ENCODE measurements around the gene HTRA3. TPM values are rescaled to one million over a fixed set of nuclear protein-coding genes. Genes with fewer than 3 reads are reported as not detected.

Gene HTRA3
- total and polyA plus RNA-seq, 8 donors, result 0.56 to 15.6 (median 2.7) TPM

GRCh38 chr4:8351931-8352367 lies 82.4 kb downstream of the HTRA3 start:
- Histone ChIP-seq H3K27me3 (no peaks in the 10 kb centered on the region), H3K9me3 (no peaks in the 10 kb centered on the region), H3K4me1 (no peaks in the 10 kb centered on the region), H3K4me3 (no peak overlapping the region), H3K36me3 (no peaks in the 10 kb centered on the region), H3K27ac (no peak overlapping the region)
- ATAC-seq (peak in 1 of 4 donors; percentile 34), DNase-seq (no peak), FAIRE-seq (no peak)
- intact Hi-C loops (cut with DNase I), result no loop called here
- no peak for TF ChIP-seq CTCF (IDR thresholded peaks at IDR 0.05)
- WGBS, 2 donors, result 35 to 43% methylated on average over 8 of the region's 8 CpGs

GRCh38 chr4:8352368-8353157 lies 83.0 kb downstream of the HTRA3 start:
- no peak overlapping the region for H3K4me3 ChIP-seq
- ATAC-seq (peak in 1 of 4 donors; percentile 14), DNase-seq (no peak), FAIRE-seq (no peak)
- no peaks in the 10 kb centered on the region for H3K9me3 ChIP-seq
- H3K36me3 ChIP-seq, result no peaks in the 10 kb centered on the region
- H3K27ac ChIP-seq, result no peak overlapping the region
- no peaks in the 10 kb centered on the region for H3K27me3 ChIP-seq
- intact Hi-C loops (cut with DNase I), result no loop called here
- H3K4me1 ChIP-seq, result no peaks in the 10 kb centered on the region
- no peak for TF ChIP-seq CTCF (IDR thresholded peaks at IDR 0.05)
- 64 to 76% methylated on average over 20 of the region's 20 CpGs for WGBS, 2 donors

- WGBS, 2 donors, result 70 to 78% methylated on average over 9 of the region's 9 CpGs
- TF ChIP-seq CTCF (IDR thresholded peaks at IDR 0.05), result no peak
- H3K36me3 ChIP-seq, result no peaks in the 10 kb centered on the region
- FAIRE-seq, result no peak
- no peaks in the 10 kb centered on the region for H3K9me3 ChIP-seq
- no peak overlapping the region for H3K27ac ChIP-seq
- no peak for DNase-seq
- no peak for ATAC-seq
- intact Hi-C loops (cut with DNase I), result no loop called here
- H3K4me1 ChIP-seq, result no peaks in the 10 kb centered on the region
- no peak overlapping the region for H3K4me3 ChIP-seq
- no peaks in the 10 kb centered on the region for H3K27me3 ChIP-seq
Observed at GRCh38 chr4:8353158-8353669, 83.7 kb downstream of the HTRA3 start.

GRCh38 chr4:8353912-8354453 lies 84.4 kb downstream of the HTRA3 start:
- intact Hi-C loops (cut with DNase I), result no loop called here
- WGBS, 2 donors, result 63 to 78% methylated on average over 12 of the region's 12 CpGs
- Histone ChIP-seq H3K27ac (no peak overlapping the region), H3K4me3 (no peak overlapping the region), H3K27me3 (no peaks in the 10 kb centered on the region), H3K4me1 (no peaks in the 10 kb centered on the region), H3K36me3 (no peaks in the 10 kb centered on the region), H3K9me3 (no peaks in the 10 kb centered on the region)
- peak in 1 of 4 donors; percentile 57 for ATAC-seq
- no peak for FAIRE-seq
- DNase-seq, result no peak
- TF ChIP-seq CTCF (IDR thresholded peaks at IDR 0.05), result no peak

- FAIRE-seq, result no peak
- Histone ChIP-seq H3K9me3 (no peaks in the 10 kb centered on the region), H3K36me3 (no peaks in the 10 kb centered on the region), H3K4me3 (no peak overlapping the region), H3K4me1 (no peaks in the 10 kb centered on the region), H3K27me3 (no peaks in the 10 kb centered on the region), H3K27ac (no peak overlapping the region)
- no peak for ATAC-seq
- intact Hi-C loops (cut with DNase I), result no loop called here
- no peak for TF ChIP-seq CTCF (IDR thresholded peaks at IDR 0.05)
- DNase-seq, result no peak
- WGBS, 2 donors, result 56 to 69% methylated on average over 6 of the region's 6 CpGs
Observed at GRCh38 chr4:8355306-8355705, 85.8 kb downstream of the HTRA3 start.
